Fibroblast of skin of left biceps (primary cell): ENCODE measurements around the gene KIF17.

Source experiments
- DNase-seq, 2 experiments: peaks; one replicate each; pipeline ENCODE4 v3.0.0-alpha.2; 2013; ENCODE audit warnings: low read depth in 2 of 2

The KIF17 gene

GRCh38 chr1:20710469-20711284 is 7.1 kb downstream of the KIF17 start:
- DNase-seq, result no peak

- no peak for DNase-seq
Observed at GRCh38 chr1:20709868-20710267, 7.9 kb downstream of the KIF17 start.

- DNase-seq, result no peak
Observed at GRCh38 chr1:20708891-20709290, 8.9 kb downstream of the KIF17 start.

- DNase-seq, result no peak
Observed at GRCh38 chr1:20708057-20708456, 9.8 kb downstream of the KIF17 start.

- DNase-seq, result no peak
Observed at GRCh38 chr1:20706841-20707240, 11.0 kb downstream of the KIF17 start.

- no peak for DNase-seq
Observed at GRCh38 chr1:20705203-20705755, 12.5 kb downstream of the KIF17 start.

GRCh38 chr1:20704390-20705202 is 13.2 kb downstream of the KIF17 start:
- no peak for DNase-seq

GRCh38 chr1:20703124-20703756 is 14.6 kb downstream of the KIF17 start:
- no peak for DNase-seq

GRCh38 chr1:20702416-20702815 is 15.4 kb downstream of the KIF17 start:
- DNase-seq, result no peak

GRCh38 chr1:20701847-20702246 is 16.0 kb downstream of the KIF17 start:
- no peak for DNase-seq

GRCh38 chr1:20701446-20701845 is 16.4 kb downstream of the KIF17 start:
- no peak for DNase-seq

- no peak for DNase-seq
Observed at GRCh38 chr1:20700636-20701215, 17.1 kb downstream of the KIF17 start.

GRCh38 chr1:20699558-20699957 is 18.2 kb downstream of the KIF17 start:
- DNase-seq, result no peak

- DNase-seq, result peak; percentile 38 to 55
Observed at GRCh38 chr1:20698195-20698910, 19.5 kb downstream of the KIF17 start.

- no peak for DNase-seq
Observed at GRCh38 chr1:20697563-20697962, 20.2 kb downstream of the KIF17 start.

GRCh38 chr1:20696397-20697333 is 21.1 kb downstream of the KIF17 start:
- DNase-seq, result peak; percentile 77 to 81

GRCh38 chr1:20695515-20695914 is 22.3 kb downstream of the KIF17 start:
- no peak for DNase-seq

GRCh38 chr1:20693623-20694022 is 24.2 kb downstream of the KIF17 start:
- DNase-seq, result no peak

GRCh38 chr1:20691872-20692271 is 25.9 kb downstream of the KIF17 start:
- no peak for DNase-seq

- no peak for DNase-seq
Observed at GRCh38 chr1:20689645-20690056, 28.2 kb downstream of the KIF17 start.
